Occipital lobe (tissue), 2 donors: ENCODE data around the gene PSD2. TPM values are rescaled to one million over a fixed set of nuclear protein-coding genes. Genes with fewer than 3 reads are reported as not detected.
"Not testable (repeated sequence)": the region's sequence is repeated elsewhere in the genome, so short reads cannot be mapped to it uniquely, and the experiment has no call there.

Experiments
- DNase-seq: peaks from one replicate; lab custom pipeline; 2025; lab: John Stamatoyannopoulos, UW
- total RNA-seq: library from RNA; depleted of rRNA; stranded (reverse); fragments of >200 nt; gene quantifications from one replicate; pipeline ENCODE4 v1.2.3, GENCODE V29; 2014

Gene PSD2
- total RNA-seq, 1 donor from 2014 or later = 17.0 TPM

DNA sequence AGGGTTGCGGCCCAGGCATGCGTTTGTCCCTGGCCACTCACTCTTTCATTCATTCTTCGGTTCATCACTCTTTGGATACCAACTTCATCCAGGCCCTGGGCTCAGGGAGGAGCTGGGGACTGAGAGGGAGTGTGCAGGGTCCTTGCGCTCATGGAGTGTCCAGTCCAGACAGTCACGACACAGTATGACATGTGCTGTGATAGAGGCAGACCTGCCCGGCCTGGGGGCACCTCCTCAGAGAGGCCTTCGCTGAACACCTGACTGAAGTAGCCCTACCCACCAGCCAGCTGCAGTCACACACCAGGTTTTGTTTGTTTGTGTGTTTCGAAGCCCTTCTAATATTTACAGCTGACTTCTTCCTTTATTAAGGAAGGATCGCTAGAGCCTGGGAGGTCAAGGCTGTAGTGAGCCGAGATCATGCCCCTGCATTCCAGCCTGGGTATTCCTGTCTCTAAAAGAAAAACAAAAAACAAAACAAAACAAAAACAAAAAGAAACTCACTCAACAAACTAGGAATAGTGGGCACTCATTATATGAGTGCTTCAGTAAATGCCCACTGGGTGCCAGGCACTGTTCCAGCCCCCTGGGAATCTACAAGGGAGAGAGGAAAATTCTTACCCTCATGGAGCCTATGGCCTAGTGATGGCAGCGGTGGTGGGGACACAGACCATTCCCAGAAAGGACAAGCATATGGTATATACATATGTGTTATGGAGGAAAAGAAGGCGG is 6.3 kb upstream of the PSD2 start:
- no peak for DNase-seq

DNA sequence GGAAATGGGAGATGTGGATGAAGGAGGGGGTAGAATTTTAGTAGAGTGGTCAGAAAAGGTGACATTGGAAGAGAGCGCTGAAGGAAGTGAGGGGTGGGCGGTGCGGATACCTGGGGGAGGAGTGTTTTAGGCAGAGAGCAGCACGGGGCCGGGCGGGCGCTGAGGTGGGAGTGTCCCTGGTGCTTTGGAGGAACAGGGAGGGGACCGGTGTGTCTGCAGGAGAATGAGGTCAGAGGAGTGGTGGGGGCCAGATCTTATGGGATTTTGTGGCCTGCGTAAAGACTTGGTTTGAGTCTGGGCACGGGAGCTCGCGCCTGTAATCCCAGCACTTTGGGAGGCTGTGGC is 5.8 kb upstream of the PSD2 start:
- DNase-seq = no peak

DNA sequence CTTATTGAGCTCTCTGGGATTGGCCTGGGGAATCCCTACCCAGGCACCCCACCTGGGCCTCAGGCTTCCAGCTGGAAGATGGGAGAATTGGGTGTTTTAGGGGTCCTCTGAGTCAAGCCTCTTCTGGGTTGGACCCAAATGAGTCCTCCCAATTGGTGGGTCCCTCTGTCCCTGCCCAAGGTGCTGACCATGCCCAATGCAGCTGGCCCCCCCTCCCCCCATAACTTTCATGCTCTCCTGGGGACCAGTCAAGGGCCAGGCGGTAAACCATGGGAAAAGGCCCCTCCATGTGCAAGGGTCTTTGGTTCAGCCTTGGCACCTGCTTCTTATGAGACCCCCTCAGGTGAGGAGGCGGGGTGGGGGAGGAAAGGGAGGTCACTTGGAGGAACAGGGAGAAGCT is 3.4 kb upstream of the PSD2 start:
- no peak for DNase-seq

DNA sequence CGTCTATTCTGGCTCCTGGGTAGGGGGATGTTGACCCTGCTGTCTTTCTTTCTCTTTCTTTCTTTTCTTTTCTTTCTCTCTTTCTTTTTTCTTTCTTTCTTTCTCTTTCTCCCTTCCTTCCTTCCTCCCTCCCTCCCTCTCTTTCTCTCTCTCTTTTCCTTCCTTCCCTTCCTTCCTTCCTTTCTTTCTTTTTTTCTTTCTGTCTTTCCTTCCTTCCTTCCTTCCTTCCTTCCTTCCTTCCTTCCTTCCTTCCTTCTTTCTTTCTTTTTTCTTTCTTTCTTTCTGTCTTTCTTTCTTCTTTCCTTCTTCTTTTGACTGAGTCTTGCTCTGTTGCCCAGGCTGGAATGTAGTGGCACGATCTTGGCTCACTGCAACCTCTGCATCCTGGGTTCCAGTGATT is 3.0 kb upstream of the PSD2 start:
- DNase-seq = not testable (repeated sequence)

DNA sequence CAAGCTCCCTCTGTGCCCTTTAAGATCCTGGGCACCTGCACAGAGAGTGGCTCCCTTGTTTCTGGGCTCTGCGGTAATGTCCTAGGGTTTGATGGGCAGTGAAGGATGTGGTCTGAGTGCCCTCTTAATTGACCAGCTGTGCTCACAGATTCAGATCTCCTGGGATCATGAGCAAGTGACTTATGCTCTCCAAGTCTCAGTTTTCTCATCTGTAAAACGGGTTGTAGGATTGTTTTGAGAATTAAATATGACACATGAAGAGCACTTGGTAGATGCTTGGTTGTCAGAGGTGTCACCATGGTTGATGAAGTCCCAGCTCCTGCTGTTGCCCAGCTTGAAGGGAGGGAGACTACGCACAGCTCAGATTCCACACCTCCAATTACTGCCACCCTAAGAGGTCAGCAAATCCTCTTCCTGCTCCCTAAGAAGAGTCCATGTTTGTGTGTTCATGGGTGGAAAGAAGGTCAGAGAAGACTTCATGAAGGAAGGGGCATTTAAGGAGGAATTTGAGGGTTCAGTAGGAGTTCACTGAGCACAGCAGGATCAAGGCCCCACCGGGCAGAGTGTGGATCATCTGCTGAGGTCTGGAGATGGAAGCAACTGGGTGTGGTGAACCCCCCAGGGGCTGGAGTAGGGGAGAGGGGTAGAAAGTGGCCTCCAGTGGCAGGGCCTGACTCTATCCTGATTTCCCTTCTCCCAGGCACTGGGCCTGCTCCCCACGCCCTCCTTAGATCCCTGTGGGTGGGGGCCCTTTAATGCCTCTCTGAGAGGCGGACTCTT is 1.4 kb upstream of the PSD2 start:
- no peak for DNase-seq

DNA sequence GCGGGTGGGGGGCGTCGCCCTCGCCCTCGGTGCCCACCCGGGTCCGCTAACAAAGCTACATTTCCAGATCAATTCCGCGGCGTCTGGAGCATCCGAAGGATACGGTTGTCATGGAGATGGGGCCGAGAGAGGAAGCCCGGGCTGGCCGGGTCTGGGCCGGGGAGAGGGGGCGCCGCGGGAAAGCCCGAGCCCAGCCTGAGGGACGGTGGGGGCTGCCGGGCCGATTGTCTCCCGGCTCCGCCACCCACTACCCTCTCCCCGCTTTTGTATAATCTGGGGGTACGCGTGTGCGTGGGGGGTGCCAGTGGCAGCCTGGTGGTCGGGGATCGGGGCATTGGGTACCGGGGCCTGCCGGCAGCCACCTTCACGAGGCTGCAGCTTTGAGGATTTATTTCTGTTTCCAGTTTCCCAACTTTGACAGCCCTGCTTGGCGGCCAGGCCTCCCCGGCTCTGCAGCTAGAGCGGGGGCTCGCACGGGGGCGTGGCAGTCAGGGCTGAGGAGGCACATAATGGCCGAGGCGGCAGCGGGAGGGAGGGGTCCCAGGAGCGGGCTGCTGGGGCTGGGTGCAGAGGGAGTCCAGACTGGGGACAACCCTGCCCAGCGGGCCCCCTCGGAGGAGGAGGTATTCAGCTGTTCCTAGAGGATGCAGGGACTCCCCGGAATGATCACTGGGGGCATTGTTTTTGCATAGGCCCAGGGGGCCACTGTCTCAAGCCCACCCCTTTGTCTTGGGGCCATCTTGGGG is 626 bp downstream of the PSD2 start:
- no peak for DNase-seq

DNA sequence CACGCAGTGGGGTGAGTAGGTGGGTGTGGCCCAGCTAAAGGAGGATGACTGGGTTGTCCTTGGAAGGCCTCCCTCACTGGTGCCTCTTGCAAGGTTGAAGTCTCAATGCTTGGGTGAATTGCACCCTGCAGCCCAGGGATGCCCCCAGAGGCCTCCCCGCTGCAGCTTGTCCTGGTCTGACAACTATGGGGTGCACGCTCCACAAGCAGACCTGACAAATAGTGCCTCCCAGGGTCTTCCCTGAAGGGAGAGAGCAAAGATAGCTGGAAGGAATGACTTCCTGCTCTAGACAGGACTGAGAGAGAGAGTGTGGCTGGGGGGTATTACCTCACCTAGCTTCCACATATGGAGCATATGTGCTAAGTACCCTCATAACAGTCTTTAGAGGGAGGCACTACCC is 1.7 kb downstream of the PSD2 start:
- DNase-seq = no peak

DNA sequence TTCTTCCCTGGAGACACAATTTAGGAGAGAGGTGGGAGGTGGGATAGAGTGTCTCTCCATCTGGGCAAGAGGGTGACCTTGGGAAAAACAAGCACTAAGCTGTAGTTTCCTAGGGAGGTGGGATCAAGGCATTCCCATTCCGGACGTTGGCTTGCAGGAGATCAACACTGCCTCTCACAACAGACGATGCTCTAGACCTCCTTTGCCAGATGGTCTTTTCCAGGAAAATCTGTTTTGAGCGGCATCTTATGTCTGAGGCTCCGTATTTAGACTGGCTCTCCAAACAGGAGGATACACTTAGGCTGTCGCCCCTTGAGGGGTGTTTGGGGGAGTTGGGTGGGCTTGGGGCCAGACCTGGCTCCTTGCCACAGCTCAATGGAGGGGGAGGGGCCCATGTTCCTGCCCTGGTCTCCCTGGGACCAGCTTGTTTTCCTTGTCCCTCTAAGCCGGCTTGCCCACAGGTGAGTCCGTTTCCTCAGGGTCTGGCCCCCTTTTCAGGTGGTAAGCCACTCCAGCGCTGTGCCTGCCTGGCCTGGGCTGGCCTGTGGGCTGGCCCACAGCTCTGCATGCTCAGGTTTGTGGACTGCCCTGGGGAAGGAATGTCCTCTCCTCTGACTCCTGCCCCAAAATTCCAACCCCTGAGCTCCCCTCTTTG is 2.4 kb downstream of the PSD2 start:
- DNase-seq = no peak

DNA sequence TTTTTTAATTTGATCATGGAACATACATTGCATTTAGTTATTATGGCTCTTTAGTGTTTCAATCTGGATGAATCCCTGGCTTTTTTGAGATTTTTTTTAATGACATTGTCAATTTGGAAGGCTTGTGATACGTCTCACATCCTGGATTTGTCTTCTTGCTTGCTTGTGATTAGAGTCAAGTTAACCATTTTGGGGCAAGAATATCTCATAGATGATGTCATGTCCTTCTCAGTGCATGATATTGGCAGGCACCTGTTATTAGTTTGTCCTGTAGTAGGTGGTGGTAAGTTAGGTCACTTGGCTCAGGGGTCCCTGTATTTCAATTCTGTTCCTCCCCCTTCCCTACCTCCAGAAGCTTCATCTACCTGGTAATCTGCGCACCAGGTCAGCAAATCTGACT is 3.3 kb downstream of the PSD2 start:
- DNase-seq = no peak

DNA sequence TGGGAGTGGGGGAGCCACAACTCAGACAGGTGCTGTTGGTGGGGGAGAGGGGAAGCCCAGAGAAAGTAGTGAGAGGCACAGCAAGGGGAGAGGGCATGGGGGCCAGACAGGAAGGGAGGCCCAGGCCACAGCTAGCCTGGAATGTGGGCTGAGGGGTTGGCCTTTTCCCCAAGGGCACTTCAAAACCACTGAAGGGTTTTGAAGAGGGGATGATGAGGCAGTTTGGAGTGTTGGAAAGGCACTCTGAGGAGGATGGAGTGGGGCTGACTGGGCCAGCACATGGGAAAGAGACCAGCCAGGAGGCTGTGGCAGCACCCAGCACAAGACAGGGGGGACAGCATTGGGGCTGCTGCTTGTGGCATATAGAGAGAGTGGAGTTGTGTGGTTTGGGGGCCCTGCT is 3.8 kb downstream of the PSD2 start:
- DNase-seq = no peak

DNA sequence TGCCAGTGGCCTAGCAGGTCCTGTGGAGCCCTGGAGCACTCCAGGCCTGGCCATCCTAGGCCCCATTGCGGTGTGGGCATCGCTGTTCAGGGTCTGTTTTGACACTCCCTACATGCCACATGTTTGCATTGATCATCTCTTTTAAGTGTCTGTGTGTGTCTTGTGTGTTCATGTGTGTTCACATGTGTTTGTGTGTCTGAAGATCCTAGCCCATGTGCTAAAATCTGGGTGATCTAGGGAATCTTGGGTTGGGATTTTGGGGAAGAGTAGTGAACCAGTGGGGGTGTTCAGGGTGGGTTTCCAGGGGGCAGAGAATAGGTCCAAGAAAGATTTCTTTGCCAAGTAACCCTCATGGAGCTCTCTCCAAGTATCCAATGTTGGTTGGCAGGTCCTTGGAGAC is 8.4 kb downstream of the PSD2 start:
- DNase-seq = no peak

DNA sequence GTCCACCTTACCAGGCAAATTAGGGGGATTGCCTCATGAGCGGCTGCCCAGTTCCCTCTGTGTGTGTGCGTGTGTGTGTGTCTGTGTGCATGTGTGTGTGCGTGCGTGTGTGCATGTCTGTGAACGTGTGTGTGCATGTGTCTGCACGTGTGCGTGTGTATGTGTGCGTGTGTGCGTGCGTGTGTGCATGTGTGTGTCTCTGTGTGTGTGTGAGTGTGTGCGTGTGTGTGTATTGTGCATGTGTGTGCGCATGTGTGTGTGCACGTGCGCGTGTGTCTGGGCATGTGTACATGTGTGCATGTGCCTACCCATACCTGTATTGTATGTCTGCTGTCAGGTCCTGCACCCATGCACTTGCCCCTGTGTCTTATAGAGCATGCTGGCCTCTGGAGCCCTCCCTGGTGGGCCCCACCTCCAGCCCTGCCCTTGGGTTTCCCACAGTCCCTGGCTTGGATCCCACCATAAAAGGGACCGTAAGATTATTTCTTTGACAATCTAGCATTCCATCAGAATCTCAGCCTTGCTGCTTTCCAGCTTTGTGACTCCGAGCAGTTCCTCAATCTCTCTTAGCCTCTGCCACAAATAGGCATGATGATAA is 9.3 kb downstream of the PSD2 start:
- no peak for DNase-seq

DNA sequence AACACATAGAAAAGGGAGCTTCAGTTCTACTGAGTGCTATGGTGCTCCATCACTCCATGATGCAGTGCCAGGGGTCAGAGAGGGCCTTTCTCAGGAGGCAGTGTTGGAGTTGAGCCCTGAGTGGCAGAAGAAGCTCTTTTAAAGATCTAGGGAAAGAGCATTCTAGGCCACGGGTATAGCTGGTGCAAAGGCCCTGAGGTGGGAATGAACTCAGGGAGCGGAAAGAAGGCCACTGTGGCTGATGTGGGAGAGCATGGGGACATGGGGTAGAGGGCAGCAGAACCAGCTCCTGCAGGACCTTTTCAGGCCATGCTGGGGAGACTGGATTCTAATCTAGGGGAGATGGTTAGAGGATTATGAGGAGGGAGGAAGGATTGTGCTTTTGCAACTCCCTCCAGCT is 9.9 kb downstream of the PSD2 start:
- no peak for DNase-seq

DNA sequence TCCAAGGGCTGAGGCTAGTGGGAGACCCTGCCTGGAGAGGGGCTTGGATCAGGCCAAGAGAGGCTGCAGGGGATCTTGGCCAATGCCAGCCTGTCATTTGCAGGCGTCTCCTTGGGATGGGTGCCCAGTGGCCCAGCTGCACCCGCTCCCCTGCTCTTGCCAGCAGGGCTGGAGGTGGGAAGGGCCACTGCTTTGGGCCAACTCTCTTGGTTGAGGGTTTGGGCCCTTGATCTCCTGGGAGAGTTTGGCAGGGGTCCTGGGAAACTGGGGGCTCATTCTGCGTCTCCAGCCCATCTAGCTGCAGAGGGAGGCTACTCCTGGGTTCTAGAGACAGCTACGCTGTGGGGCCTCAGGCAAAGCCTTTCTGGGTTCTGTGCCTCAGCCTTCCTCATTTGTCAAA is 10.5 kb downstream of the PSD2 start:
- DNase-seq = peak; percentile 29

DNA sequence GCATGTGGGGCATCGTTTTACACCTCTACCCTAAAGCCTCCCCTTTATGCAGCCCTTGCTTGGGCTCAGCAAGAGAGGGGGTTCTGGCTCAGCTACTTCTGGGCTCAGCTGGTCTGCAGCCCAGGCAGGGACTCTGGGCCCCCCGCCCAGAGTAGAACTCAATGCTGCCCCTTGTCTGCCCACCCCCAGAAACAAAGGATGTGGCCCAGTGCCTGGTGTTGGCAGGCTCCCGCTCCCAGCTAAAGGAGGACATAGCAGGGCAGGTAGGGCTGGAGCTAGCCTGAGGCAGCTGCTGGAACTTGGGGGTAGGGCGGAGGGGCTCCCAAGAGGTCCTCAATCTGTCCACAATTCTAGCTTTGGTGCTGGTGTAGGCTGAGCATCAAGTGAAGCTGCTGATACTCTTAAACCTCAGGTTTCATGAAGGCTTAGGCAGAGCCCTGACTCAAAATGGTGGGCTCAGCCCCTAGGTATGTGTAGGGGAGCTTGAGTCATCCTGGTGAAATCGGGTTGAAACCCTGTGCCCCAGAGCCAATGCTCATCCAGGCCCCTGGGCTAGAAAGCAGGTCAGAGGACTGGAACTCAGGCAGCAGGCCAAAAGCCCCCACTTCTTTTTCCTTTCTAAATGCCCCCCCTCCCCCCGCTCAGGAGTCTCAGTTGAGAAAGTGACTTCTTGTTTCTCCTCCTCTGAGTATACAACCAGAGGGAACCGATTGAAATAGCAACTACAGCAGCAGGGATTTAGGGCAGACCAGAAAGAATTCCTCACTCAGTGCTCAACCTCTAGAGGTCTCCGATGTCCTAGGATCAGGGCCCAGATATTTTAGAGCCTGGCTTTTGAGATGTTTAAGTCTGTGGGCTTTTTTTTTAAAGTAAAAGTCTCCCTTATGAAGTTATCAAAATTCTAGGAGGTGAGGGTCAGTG is 11.4 kb downstream of the PSD2 start:
- DNase-seq = no peak

DNA sequence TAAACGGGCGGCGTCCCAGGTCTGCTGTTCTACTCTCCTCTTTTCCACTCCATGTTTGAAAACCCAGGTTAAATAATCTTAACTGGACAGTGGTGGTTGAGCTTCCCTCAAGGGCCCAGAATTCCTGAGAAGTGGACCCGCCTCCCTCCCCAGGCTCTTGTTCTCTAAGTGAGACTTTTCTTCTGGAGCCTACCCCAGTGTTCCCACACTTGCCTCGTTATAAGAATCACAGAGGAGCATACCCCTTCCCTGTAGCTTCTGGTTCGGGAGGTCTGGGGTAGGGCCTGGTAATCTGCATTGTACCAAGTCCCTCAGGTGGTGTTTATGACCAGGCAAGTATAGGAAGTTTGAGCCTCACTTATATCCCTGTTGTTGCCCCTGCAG is 12.0 kb downstream of the PSD2 start:
- no peak for DNase-seq

DNA sequence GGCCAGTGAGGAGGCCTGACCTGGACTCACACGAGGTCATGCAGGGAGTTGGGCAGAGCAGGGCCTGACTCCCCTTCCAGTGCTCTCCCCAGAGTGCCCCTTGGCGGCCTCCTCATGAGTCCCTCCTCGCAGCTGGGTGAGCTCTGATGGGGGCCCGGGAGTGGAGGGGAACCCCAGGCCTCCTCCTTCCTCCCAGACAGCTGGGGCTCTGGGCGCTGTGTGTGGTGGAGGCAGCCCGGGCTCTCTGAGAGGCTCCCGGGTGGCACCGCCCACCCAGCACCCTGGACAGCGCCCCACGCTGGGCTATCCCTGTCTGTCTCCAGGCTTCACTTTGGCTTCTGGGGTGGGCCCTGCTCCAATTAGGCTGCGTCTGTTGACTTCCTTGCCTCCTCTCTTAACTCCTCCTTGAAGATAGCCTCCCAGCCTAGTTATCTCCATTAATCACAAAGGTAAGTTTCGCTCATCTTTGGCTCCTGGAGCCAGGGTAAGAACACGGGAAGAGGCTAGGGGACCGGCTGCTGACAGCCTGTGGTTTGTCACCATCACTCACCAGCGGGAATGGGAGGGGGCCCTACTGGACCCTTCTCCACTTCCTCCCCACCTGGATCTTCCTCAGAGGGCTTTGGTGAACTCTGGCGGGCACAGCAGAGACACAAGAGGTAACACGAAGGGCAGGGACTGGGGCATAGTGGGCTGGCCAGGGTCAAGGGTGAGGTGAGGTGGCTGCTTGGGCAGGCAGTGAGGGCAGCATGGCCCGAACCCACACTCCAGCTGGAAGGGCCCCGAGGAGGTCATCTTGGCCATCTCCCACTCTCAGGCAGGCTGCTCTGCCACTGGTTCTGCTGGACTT is 13.1 kb downstream of the PSD2 start:
- no peak for DNase-seq

DNA sequence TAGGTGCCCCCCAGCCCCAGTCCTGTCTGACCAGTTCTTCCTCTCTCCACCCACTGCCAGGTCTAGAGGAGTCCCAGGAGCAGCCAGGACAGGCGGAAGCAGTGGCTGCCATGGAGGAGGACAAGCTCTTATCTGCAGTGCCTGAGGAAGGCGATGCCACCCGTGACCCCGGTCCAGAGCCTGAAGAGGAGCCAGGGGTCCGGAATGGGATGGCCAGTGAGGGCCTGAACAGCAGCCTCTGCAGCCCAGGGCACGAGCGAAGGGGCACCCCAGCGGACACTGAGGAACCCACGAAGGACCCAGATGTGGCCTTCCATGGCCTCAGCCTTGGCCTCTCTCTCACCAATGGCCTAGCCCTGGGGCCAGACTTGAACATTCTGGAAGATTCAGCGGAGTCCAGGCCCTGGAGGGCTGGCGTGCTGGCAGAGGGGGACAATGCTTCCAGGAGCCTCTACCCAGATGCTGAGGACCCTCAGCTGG is 13.8 kb downstream of the PSD2 start:
- no peak for DNase-seq
